Astrocyte of the cerebellum (primary cell): ENCODE data around the gene PADI1.

Source experiments
- DNase-seq: peaks from one replicate; pipeline ENCODE4 v3.0.0-alpha.2; 2011; ENCODE audit warnings: low read depth
- H3K4me3 ChIP-seq: 2 replicates; pipeline ENCODE4 v1.5.1; 2011; ENCODE audit warnings: mild to moderate bottlenecking, low read depth, low read length, moderate library complexity
- CTCF ChIP-seq: IDR thresholded peaks from 2 replicates; pipeline ENCODE4 v1.5.1; 2012; ENCODE audit warnings: low read length, low read depth, moderate library complexity, mild to moderate bottlenecking; ENCODE audit errors: missing control alignments
- in situ Hi-C: cut with HindIII; loops from 2 replicates; pipeline ENCODE4 v1.10.0; 2017; ENCODE audit warnings: low sequenced_read_pairs

PADI1 gene

GRCh38 chr1:17188217-17188616 is 16.7 kb upstream of the PADI1 start:
- no peak overlapping the region for H3K4me3 ChIP-seq
- DNase-seq, result no peak
- in situ Hi-C loops, result no loop called here

GRCh38 chr1:17188889-17189631 is 15.9 kb upstream of the PADI1 start:
- H3K4me3 ChIP-seq, result no peak overlapping the region
- DNase-seq, result no peak
- in situ Hi-C loops, result no loop called here
- TF ChIP-seq CTCF, result no peak

More at GRCh38 chr1:17188217-17188616, 16.7 kb upstream of the PADI1 start:
- no peak for TF ChIP-seq CTCF

- in situ Hi-C loops, result no loop called here
- H3K4me3 ChIP-seq, result no peak overlapping the region
- DNase-seq, result no peak
- no peak for TF ChIP-seq CTCF
Measured at GRCh38 chr1:17189632-17189990, 15.3 kb upstream of the PADI1 start.

GRCh38 chr1:17190010-17190995 is 14.6 kb upstream of the PADI1 start:
- in situ Hi-C loops, result no loop called here
- peak; percentile 93 for DNase-seq

GRCh38 chr1:17191990-17192242 is 13.0 kb upstream of the PADI1 start:
- DNase-seq, result no peak
- no peak overlapping the region for H3K4me3 ChIP-seq
- no peak for TF ChIP-seq CTCF
- in situ Hi-C loops, result no loop called here

More at GRCh38 chr1:17190010-17190995, 14.6 kb upstream of the PADI1 start:
- H3K4me3 ChIP-seq, result no peak overlapping the region
- TF ChIP-seq CTCF, result no peak

- no peak for TF ChIP-seq CTCF
- in situ Hi-C loops, result no loop called here
- DNase-seq, result peak; percentile 46
- H3K4me3 ChIP-seq, result no peak overlapping the region
Measured at GRCh38 chr1:17192394-17193221, 12.3 kb upstream of the PADI1 start.
